ENCODE results near the gene UQCRC1. TPM values are rescaled to one million over a fixed set of nuclear protein-coding genes. Genes with fewer than 3 reads are reported as not detected.

Gene UQCRC1
- total and polyA plus RNA-seq, 2 of the 8 experiments (the other 6 are each of a cell fraction or from before 2014, with no cell fraction given) = 310 to 720 TPM

- TF ChIP-seq, protein P1, sequence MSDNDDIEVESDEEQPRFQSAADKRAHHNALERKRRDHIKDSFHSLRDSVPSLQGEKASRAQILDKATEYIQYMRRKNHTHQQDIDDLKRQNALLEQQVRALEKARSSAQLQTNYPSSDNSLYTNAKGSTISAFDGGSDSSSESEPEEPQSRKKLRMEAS (IDR thresholded peaks at IDR 0.05) = no peak
- TF ChIP-seq CREB1 (IDR thresholded peaks at IDR 0.05) (no peak), RBBP5 (IDR thresholded peaks at IDR 0.05; ENCODE audit: borderline replicate concordance, low read depth, low read length) (no peak), SP4 (IDR thresholded peaks at IDR 0.05; ENCODE audit: low read length) (no peak), TEAD4 (IDR thresholded peaks at IDR 0.05; ENCODE audit: low read depth, low read length) (no peak), ASH2L (IDR thresholded peaks at IDR 0.05; ENCODE audit: low read length) (no peak)
Observed at GRCh38 chr3:48568476-48568875, 41.0 kb downstream of the UQCRC1 start (continued).

All from H1 (cell line).